ENCODE measurements around the gene MCM5.

The MCM5 gene

GRCh38 chr22:35378621-35379020 lies 21.3 kb upstream of the MCM5 start:
- no peaks in the 10 kb centered on the region for H3K9me3 ChIP-seq (ENCODE audit: control insufficient read depth, insufficient read depth, low read length)
- H4K20me1 ChIP-seq (ENCODE audit: control insufficient read depth, insufficient read depth, low read depth, low read length), result no peaks in the 10 kb centered on the region
- H3K9me2 ChIP-seq (replicated peaks; ENCODE audit: control insufficient read depth, low read length), result no peaks in the 10 kb centered on the region
- H3K4me2 ChIP-seq (ENCODE audit: low read length), result no peak overlapping the region
- H3K27me3 ChIP-seq (ENCODE audit: control insufficient read depth, low read length), result peaks cover 30% of the 10 kb centered on the region
- peaks cover 3% of the 10 kb centered on the region; the same call in 1 of the 2 replicates for H3F3A ChIP-seq (ENCODE audit: control insufficient read depth, insufficient read depth)
- H3K79me2 ChIP-seq (ENCODE audit: control insufficient read depth, low read length), result no peaks in the 10 kb centered on the region
- H3K4me3 ChIP-seq (ENCODE audit: low read length), result no peak overlapping the region
- H3K36me3 ChIP-seq (ENCODE audit: control insufficient read depth, low read length), result no peaks in the 10 kb centered on the region
- no peak for TF ChIP-seq EZH2phosphoT487 (IDR thresholded peaks at IDR 0.05; ENCODE audit: borderline replicate concordance, low read length)
- no peak for TF ChIP-seq CTCF (IDR thresholded peaks at IDR 0.05; ENCODE audit: low read depth, low read length, poor library complexity, severe bottlenecking)
- H3K27ac ChIP-seq (ENCODE audit: low read depth, low read length), result no peak overlapping the region
- H3K4me1 ChIP-seq (ENCODE audit: control insufficient read depth, low read length), result peaks cover 26% of the 10 kb centered on the region

GRCh38 chr22:35379146-35379993 lies 20.6 kb upstream of the MCM5 start:
- Histone ChIP-seq H3K9me2 (replicated peaks; ENCODE audit: control insufficient read depth, low read length) (no peaks in the 10 kb centered on the region), H3K4me1 (ENCODE audit: control insufficient read depth, low read length) (peaks cover 26% of the 10 kb centered on the region), H3K27me3 (ENCODE audit: control insufficient read depth, low read length) (peaks cover 34% of the 10 kb centered on the region), H4K20me1 (ENCODE audit: control insufficient read depth, insufficient read depth, low read depth, low read length) (no peaks in the 10 kb centered on the region), H3K9me3 (ENCODE audit: control insufficient read depth, insufficient read depth, low read length) (no peaks in the 10 kb centered on the region), H3K4me3 (ENCODE audit: low read length) (no peak overlapping the region), H3K27ac (ENCODE audit: low read depth, low read length) (no peak overlapping the region), H3K4me2 (ENCODE audit: low read length) (no peak overlapping the region), H3F3A (ENCODE audit: control insufficient read depth, insufficient read depth) (peaks cover 3% of the 10 kb centered on the region; the same call in 1 of the 2 replicates), H3K79me2 (ENCODE audit: control insufficient read depth, low read length) (no peaks in the 10 kb centered on the region), H3K36me3 (ENCODE audit: control insufficient read depth, low read length) (no peaks in the 10 kb centered on the region)
- TF ChIP-seq CTCF (IDR thresholded peaks at IDR 0.05; ENCODE audit: low read depth, low read length, poor library complexity, severe bottlenecking), result no peak

- Histone ChIP-seq H3K27ac (ENCODE audit: low read depth, low read length) (no peak overlapping the region), H4K20me1 (ENCODE audit: control insufficient read depth, insufficient read depth, low read depth, low read length) (no peaks in the 10 kb centered on the region), H3K27me3 (ENCODE audit: control insufficient read depth, low read length) (peaks cover 38% of the 10 kb centered on the region), H3K9me2 (replicated peaks; ENCODE audit: control insufficient read depth, low read length) (no peaks in the 10 kb centered on the region), H3K36me3 (ENCODE audit: control insufficient read depth, low read length) (no peaks in the 10 kb centered on the region), H3K4me3 (ENCODE audit: low read length) (no peak overlapping the region), H3K4me1 (ENCODE audit: control insufficient read depth, low read length) (peaks cover 26% of the 10 kb centered on the region), H3K9me3 (ENCODE audit: control insufficient read depth, insufficient read depth, low read length) (no peaks in the 10 kb centered on the region), H3F3A (ENCODE audit: control insufficient read depth, insufficient read depth) (peaks cover 3% of the 10 kb centered on the region; the same call in 1 of the 2 replicates), H3K4me2 (ENCODE audit: low read length) (no peak overlapping the region), H3K79me2 (ENCODE audit: control insufficient read depth, low read length) (no peaks in the 10 kb centered on the region)
- TF ChIP-seq CTCF (IDR thresholded peaks at IDR 0.05; ENCODE audit: low read depth, low read length, poor library complexity, severe bottlenecking) (no peak), EZH2phosphoT487 (IDR thresholded peaks at IDR 0.05; ENCODE audit: borderline replicate concordance, low read length) (no peak)
These were observed 19.9 kb upstream of the MCM5 start for GRCh38 chr22:35380013-35380412.
